IPS-NIHi11 (cell line): Measurements from ENCODE around the gene DNAJC8.

ENCODE experiments used
- DNase-seq: peaks from one replicate; pipeline ENCODE4 v3.0.0; 2012; ENCODE audit warnings: mixed read lengths, low spot score

The DNAJC8 gene

GRCh38 chr1:28249866-28250295 lies 17.1 kb upstream of the DNAJC8 start:
- no peak for DNase-seq

DNA sequence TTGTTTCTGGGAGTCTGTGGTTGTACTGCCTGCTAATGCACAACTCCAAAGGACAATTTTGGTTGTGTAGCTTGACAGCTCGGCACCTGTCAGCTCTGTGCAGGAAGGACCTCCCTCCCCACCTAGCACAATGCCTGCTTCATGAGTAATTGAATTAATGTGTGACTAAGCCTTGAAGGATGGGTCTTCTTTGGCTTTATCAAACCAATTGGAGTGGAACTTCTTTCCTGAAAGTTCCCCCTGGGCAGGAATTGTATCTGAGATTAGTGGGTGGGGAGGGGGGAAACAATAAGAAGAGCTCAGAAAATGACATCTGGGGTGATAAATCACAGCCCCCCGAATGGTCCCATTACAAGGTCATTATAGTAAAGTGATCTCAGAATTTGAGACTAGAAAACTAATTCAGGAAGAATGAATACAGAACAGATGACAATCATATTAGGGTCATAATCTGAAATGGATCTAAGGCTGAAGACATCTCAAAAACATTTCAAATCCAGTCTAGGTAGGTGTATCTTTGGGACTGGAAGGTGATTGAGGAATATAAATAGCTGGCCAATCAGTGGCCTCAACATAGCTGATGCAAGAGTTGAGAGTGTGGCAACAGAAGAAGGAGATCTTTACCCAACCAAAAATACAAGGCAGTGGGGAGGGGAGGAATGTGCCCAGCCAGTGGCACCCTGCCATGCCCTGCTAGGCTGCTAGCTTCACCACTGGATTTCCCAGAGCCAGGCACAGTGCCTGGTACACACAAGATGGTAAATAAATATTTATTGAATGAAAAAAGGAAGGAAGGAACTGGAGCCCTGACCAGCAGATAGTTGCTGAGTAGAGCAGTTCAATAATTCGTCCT lies 16.4 kb upstream of the DNAJC8 start:
- DNase-seq: peak; percentile 28

GRCh38 chr1:28248273-28249012 lies 15.6 kb upstream of the DNAJC8 start:
- peak; percentile 54 for DNase-seq

- DNase-seq: no peak
Measured at GRCh38 chr1:28247612-28248272, 14.9 kb upstream of the DNAJC8 start.

GRCh38 chr1:28246427-28246832 lies 13.6 kb upstream of the DNAJC8 start:
- no peak for DNase-seq

DNA sequence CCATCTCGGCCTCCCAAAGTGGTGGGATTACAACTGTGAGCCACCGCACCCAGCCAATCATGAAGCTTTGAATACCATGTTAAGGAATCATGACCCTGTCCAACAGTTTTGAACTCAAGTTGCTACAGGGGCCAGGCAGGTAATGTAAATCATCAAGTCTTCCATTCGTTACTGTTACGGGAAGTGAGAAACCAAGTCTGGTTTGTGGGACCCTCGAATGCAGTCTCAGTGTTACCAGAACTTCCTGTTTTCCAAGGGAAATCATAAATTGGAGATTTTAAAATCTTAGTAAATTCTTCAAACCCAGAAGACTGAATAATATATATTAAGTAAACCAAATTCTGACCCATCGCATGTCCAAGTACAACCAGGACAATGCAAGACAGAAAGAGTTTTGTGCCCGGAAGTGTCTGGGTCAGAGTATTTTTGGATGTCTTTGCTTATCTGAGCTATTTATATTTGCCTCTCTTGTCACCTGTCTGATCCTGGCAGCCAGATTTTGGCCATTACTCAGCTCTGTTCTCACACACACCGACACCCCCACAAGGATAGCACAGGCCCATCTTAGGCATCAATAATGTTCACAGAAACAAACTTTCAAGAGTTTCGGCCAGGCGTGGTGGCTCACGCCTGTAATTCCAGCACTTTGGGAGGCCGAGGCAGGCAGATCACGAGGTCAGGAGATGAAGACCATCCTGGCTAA lies 11.9 kb upstream of the DNAJC8 start:
- no peak for DNase-seq

DNA sequence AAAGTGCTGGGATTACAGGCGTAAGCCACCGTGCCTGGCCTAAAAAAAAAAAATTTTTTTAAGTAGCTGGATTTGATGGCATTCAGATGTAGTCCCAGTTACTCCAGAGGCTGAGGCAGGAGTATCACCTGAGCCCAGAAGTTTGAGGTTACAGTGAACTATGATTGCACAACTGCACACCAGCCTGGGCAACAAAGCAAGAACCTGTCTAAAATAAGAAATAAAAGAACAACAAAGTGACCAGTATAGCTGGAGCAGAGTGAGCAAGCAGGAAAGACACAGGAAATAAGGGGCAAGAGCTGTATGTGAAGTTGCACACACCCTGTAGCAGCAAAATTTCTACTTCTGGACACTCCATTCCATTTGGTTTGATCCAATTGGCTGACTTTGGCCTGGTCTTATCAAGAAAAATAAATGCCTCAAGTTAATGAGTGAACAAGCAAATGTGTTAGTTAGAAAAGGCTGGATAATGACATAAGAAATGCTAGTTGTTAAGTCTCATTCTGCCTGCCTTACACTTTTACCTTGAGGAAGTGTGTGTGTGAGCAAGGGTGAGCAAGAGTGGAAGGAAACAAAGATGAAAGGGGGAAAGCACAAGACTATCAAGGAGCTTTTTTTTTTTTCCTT lies 11.0 kb upstream of the DNAJC8 start:
- no peak for DNase-seq

DNA sequence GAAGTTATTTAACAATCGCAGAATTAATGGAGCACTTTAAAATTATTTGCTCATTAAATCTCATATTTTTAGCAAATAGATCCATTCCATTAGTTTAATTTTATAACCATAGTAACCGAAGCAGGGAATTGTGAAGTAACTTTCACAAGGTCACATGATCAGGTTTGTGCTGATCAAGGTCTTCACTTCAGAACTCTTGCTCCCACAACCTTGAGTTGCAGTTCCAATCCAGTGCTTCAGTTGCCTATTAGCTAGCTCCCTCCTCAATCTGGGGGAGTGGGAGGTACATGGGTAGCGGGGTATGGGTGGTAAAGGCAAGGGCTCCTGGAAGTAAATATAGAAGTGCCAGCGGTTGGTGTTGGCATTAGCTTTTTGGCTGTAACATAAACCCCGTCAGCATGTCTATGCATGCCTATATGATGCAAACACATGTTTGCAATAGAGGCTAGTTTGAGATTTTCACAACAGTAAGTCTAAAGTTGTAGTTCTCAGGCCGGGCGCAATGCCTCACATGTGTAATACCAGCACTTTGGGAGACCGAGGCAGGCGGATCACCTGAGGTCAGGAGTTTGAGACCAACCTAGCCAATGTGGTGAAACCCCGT lies 8.9 kb upstream of the DNAJC8 start:
- DNase-seq: no peak

DNA sequence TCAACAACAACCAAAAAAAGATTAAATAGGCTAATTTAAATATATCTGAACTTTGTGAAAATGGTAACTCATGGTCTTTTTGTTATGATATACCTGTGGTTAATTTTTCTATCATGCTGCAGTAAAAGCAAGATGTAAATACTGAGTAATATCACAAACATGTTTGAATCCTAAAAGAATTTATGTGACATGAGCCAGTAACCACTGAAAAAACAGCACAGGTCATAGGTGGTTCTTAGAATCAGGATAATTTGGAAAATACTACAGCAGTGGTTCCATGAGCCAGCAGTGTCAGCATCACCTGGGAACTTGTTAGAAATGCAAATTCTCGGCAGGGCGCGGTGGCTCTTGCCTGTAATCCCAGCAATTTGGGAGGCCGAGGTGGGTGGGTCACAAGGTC lies 7.2 kb upstream of the DNAJC8 start:
- DNase-seq: no peak

- DNase-seq: no peak
Measured at GRCh38 chr1:28239004-28239403, 6.2 kb upstream of the DNAJC8 start.

DNA sequence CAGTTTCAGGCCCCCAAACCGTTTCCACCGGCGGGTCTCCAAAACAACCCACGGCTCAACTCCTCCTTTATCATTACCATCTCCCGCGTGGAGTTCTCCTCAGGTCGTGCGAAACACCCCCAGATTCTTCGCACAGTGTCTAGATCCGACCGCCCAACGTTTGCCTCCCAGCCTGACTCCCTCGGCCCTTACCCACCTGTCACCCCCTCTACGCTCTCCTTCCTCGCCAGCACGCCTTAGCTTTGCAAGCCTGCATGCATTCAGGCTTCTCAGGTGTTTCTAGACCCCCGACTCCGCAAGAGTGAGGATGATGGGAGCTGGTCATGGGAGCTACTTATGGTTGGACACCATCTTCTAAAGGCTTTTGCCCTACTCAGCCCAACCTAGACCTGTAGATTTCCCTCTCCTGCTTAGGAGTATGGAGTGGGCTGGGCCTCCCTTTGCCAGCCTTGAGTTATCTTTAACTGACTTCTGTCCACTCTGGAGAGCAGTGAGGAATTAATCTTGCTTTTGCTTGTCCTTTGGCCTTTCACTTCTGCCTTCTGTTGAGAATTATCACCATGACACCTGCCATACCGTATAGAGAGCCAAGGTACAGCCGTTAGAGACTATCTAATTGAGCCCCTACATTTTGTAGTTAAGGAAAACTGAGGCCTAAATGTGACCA lies 4.0 kb upstream of the DNAJC8 start:
- DNase-seq: no peak

- peak; percentile 98 for DNase-seq
Measured at GRCh38 chr1:28235755-28236655, 3.2 kb upstream of the DNAJC8 start, which contains the start of gene ATP5IF1. Gene ATP5IF1, plus strand, starts transcription at chr1:28236124. Its CDS starts 60 bp downstream, at chr1:28236184.

DNA sequence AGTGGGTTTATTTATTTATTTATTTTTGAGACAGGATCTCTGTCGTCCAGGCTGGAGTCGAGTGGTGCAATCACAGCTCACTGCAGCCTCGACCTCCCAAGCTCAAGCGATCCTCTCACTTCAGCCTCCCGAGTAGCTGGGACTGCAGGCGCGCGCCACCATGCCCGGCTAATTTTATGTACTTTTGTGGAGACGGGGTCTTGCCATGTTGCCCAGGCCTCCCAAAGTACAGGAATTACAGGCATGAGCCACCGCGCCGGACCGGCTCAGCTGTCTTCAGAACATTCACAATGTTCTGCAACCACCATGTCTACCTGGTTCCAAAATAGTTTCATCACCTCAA lies 406 bp upstream of the DNAJC8 start:
- no peak for DNase-seq

DNA sequence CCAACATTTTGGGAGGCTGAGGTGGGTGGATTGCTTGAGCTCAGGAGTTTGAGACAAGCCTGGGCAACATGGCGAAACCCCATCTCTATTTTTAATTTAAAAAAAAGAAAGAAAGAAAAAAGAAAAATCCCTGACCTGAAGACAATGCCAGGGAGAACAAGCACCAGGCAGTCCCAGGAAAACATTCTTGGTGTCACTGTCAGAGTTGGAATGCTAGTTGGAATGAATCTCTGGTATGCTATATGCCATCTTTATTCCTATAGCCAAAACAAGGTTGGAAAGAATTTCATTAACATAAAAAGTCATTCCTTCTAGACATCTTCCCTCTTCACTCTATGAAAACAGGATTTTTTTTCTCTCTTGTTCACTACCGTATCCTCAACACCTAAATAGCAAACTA lies 2.8 kb downstream of the DNAJC8 start:
- DNase-seq: no peak

DNA sequence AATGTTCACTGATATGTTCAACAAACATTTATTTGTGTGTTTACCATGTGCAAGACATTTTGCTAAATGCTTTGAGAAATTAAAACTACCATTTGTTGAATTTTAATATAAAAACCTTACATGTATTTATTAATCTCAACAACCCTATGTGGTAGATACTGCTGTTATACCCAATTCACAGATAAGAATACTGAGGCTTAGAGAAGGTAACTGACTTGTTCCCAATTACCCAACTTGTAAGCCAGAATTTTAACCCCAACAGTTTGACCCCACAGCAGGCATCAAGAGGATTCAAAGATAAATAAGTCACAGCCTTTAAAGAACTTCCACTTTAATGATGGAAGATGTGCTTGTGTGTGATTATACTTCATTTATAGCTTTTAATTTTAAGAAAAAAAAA lies 3.7 kb downstream of the DNAJC8 start:
- no peak for DNase-seq

- no peak for DNase-seq
Measured at GRCh38 chr1:28213315-28213714, 19.5 kb downstream of the DNAJC8 start.

DNA sequence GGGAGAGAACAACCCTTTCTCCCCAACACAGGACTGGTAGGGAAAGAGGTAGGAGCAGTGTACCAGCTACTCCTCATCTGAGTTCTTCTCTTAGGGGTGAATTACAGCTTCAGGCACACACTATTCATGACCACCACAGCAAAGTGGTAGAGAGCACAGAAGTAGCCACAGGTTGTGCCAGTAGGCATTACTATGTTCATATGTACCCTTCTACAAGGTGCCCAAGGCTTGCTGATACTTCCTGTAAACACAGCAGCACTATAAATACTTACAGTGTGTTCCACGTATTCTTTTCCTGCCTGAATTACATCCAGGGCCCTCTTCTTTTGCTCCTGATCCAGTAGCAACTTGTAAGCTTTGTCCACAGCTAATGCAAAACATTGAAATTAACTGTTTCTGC lies 23.1 kb downstream of the DNAJC8 start:
- DNase-seq: no peak

DNA sequence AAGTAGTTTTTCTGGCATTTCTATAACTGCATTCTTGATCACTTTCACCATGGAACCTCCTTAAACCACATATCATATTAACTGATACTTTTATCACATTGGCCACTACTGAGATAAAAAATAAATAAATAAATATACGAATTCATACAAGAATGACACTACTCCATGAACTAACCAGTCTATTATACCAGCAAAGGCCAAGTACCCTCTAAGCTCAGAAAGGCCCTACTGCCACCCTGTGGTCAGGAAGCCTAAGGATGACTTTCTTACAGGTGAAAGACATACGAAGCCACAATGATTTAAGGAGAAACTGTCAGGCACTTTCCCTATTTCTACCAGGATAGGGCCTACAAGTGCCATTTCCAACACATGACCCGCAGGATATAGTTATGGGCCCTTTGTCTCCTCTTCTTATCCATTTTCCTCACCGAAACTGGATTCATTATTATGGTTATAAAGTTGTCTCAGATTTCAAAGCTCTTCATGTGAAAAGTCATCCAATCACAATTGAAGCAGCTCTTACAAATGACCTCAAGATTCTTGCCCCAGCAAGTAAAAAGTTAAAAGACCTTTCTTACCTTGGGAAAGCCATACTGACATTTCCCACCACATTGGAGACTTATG lies 23.9 kb downstream of the DNAJC8 start:
- peak; percentile 58 for DNase-seq

DNA sequence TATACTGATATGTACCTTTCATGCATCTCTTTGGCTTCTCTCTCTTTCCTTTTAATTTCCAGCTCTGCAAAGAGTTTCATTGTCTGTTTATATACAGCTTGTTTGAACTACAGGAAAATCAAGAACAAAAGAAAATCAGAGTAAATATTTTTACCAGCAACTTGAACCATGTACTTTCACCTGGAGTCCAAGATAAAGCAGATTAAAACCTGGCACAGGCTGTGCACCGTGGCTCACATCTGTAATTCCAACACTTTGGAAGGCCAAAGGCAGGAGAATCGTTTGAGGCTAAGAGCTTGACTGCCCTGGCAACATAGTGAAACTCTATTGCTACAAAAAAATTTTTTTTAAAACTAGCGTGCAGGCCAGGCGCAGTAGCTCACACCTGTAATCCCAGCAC lies 27.6 kb downstream of the DNAJC8 start:
- no peak for DNase-seq
